Stimulated activated CD8-positive, alpha-beta memory T cell treated with anti-CD3 and anti-CD28 coated beads, Interleukin-4, amount 100 ng/mL, for 1 hour (primary cell): Measurements from ENCODE around the gene GGA1.
A peak's percentile ranks its signal among the peaks of the same experiment; 100 is the strongest.
"Not testable (repeated sequence)": the region's sequence is repeated elsewhere in the genome, so short reads cannot be mapped to it uniquely, and the experiment has no call there.

Experiments
- DNase-seq, 2 donors: peaks; one replicate each; pipeline ENCODE4 v3.0.0-alpha.2; 2020; ENCODE audit warnings: low read depth in 2 of 2, low spot score in 1 of 2

The GGA1 gene

GRCh38 chr22:37571258-37571991 lies 37.2 kb upstream of the GGA1 start:
- DNase-seq, result no peak

GRCh38 chr22:37571992-37572373 lies 36.7 kb upstream of the GGA1 start:
- no peak for DNase-seq

- DNase-seq, result no peak
These were observed 33.1 kb upstream of the GGA1 start for GRCh38 chr22:37575490-37576003.

GRCh38 chr22:37578002-37578401 lies 30.6 kb upstream of the GGA1 start:
- no peak for DNase-seq

GRCh38 chr22:37581504-37581903 lies 27.1 kb upstream of the GGA1 start:
- DNase-seq, result no peak

GRCh38 chr22:37582526-37582925 lies 26.1 kb upstream of the GGA1 start:
- no peak for DNase-seq

- no peak for DNase-seq
These were observed 20.0 kb upstream of the GGA1 start for GRCh38 chr22:37588546-37589215.

GRCh38 chr22:37589636-37590035 lies 19.0 kb upstream of the GGA1 start:
- DNase-seq, result no peak

GRCh38 chr22:37591081-37591480 lies 17.6 kb upstream of the GGA1 start:
- DNase-seq, result not testable (repeated sequence)

GRCh38 chr22:37591823-37592404 lies 16.7 kb upstream of the GGA1 start:
- no peak for DNase-seq

- no peak for DNase-seq
These were observed 14.4 kb upstream of the GGA1 start for GRCh38 chr22:37594237-37594636.

GRCh38 chr22:37599153-37599552 lies 9.5 kb upstream of the GGA1 start:
- DNase-seq, result no peak

GRCh38 chr22:37601203-37601539 lies 7.5 kb upstream of the GGA1 start:
- DNase-seq, result no peak

GRCh38 chr22:37601540-37602442 lies 6.8 kb upstream of the GGA1 start:
- DNase-seq, result no peak

GRCh38 chr22:37602546-37603277 lies 5.9 kb upstream of the GGA1 start:
- not testable (repeated sequence) for DNase-seq

GRCh38 chr22:37604074-37604473 lies 4.6 kb upstream of the GGA1 start:
- DNase-seq, result no peak

GRCh38 chr22:37604875-37605274 lies 3.8 kb upstream of the GGA1 start:
- peak in 1 of 2 donors; percentile 27 for DNase-seq

GRCh38 chr22:37607010-37607934 lies 1.4 kb upstream of the GGA1 start:
- peak; percentile 78 to 82 for DNase-seq

GRCh38 chr22:37607935-37608476 lies 628 bp upstream of the GGA1 start:
- DNase-seq, result no peak
